Daoy (cell line): Measurements from ENCODE around the gene CIZ1. TPM values are rescaled to one million over a fixed set of nuclear protein-coding genes. Genes with fewer than 3 reads are reported as not detected.

ENCODE experiments used
- DNase-seq: peaks from one replicate; pipeline ENCODE4 v3.0.0-alpha.2; 2015; ENCODE audit warnings: low read depth
- total RNA-seq: library from RNA; depleted of rRNA; stranded (reverse); fragments of >200 nt; shearing (Covaris generic); gene quantifications from 2 replicates; pipeline ENCODE4 v1.2.3, GENCODE V29; 2014

Gene CIZ1
- total RNA-seq, 1 experiment from 2014 or later, result 35.8 TPM

DNA sequence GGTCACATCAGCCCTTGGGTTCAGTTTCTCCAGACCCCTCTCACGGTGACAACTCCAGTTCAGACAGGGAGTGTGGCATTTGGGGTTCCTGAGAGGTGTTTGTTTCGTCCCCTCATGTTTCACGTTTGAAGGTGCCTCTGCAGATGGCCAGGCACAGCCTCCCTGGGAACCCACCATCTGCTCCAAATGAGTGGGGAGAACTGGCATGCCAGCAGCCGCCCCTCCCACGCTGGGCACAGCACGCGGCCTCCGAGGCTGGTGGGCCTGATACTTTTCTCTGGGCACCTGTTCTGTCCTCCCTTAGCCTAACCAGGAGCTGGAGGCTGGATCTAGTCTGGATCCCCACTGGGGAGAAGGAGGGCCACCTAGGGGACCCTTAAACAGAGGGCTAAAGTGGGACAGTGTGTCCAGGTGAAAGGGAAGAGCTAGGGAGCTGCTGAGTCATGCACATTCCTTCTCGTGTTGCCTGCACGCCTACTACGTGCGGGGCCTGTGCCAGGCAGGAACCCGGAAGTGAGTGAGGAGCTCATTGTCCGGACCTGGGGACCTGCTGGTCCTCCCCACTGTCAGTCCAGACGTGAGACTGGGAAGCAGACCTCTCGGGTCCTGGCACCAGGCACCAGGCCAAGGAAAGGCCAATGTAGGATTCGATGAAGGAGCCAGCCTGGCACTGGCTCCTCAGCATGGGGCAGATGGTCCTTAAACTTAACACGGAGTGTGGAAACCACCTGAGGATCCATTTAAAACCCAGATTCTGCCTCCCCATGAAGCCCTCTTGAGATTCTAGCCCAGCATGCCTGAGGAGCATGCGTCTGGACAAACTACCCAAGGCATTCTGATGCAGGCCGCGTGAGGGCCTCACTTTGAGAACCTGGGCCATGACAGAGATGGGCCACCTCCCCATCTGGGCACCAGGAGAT is 23.5 kb upstream of the CIZ1 start:
- DNase-seq, result peak; percentile 66

DNA sequence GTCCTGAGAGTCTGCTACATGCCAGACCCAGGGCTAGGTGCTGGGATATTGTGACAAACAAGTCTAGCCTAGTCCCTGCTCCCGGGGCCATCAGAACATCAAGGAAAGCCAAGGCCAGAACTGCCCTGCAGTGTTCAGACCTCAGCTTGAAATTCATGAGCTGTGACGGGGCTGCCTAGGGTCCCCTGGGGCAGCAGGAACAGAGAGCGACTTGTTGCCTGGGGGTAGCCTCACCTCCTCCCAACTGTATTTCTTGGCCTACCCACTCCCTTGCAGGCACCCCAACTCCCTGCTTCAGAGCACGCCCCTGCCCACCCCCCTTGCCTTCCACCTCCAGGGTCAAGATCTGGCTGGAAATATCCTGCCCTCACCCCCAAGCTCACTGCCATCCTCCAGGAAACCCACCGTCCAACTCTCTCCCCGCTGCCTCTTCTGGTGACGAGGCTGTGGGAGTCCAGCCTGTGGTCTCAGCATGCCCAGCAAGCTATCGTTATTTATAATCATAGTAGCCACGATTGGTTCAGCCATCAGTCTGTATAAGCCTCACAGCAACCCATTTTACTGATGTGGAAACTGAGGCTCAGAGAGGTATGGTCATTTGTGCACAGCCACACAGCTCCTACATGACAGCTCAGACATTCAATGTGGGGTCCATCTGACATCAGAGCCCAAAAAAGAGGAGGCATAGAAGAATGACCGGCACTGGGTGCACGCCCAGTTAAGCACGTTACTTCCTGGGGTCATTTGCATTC is 22.6 kb upstream of the CIZ1 start:
- DNase-seq, result no peak

DNA sequence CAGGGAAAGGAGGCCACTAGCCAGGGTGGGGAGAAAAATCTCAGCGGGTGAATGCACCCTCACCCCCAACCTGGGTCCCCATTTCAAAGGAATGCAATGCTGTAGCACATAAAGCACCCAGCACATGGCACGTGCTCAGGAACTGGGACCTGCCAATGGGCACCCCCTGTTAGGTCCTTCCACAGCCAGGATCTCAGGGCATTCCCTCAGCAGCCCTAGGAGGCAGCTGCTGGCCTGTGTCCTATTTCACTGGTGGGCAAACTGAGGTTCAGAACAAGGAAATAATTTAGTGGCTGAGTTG is 20.6 kb upstream of the CIZ1 start:
- no peak for DNase-seq

- no peak for DNase-seq
Measured at GRCh38 chr9:128211186-128211980, 20.0 kb upstream of the CIZ1 start.

GRCh38 chr9:128208946-128209669 is 17.7 kb upstream of the CIZ1 start:
- DNase-seq, result no peak

DNA sequence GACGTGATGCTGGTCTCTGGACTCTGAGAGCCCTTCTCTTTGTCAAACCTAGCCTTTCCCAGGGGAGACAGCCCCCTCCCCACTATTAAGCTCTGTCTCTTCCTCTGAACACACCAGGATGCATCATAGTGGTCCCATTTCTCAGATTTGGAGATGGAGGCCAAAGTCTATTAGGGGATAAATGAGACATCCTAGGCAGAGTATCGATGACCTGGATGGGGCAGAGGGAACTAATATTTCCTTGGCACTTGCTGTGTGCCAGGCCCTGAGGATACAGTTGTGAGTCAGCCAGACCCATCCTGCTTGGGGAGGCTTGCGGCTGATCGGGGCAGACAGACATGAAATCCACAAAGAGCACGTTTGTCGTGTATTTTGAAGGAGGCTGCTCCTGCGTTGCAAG is 17.0 kb upstream of the CIZ1 start:
- no peak for DNase-seq

DNA sequence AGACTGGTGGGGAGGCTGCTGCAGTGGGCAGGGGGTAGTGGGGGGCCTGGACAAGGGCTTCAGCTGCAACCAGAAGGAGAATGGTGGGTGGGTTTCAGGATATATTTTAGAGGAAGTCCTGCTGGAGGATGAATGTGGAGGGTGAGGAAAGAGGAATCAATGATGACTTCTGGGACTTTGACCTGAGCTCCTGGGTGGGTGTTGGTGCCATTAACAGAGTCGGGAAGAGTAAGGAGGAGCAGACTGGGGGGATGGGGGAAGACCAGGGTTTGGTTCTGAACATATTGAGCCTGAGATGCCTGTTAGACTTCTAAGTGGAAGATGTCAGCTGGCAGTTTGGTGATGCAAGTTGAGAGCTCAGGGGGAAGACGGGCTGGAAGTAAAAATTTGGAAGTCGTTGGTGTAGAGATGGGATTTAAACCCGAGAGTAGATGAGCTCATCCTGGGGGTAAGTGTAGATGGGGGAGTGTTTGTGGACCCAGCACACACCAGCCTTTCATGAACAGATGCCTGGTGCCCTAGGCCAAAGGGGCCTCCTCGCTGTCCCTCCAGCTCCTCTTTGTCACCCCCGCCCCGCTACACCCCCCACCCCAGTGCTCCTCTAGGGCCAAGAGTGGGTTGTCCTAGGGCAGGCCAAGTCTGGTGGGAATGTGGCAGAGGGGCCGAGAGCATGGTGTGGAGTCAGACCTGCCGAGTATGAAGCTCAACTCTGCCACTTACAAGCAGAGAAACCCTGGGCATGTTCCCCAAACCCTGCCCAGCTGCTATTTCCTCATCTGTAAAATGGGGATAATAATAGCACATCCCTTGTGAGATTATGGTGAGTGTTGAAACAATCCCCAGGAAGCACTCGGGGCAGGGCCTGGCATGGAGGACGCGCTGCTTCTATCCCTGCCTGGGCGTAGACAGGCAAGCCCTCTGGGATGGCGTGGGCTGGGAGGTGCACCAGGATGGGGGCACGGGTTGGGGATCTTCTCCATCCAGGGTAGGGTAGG is 15.8 kb upstream of the CIZ1 start:
- no peak for DNase-seq

- no peak for DNase-seq
Measured at GRCh38 chr9:128206484-128206883, 15.1 kb upstream of the CIZ1 start.

DNA sequence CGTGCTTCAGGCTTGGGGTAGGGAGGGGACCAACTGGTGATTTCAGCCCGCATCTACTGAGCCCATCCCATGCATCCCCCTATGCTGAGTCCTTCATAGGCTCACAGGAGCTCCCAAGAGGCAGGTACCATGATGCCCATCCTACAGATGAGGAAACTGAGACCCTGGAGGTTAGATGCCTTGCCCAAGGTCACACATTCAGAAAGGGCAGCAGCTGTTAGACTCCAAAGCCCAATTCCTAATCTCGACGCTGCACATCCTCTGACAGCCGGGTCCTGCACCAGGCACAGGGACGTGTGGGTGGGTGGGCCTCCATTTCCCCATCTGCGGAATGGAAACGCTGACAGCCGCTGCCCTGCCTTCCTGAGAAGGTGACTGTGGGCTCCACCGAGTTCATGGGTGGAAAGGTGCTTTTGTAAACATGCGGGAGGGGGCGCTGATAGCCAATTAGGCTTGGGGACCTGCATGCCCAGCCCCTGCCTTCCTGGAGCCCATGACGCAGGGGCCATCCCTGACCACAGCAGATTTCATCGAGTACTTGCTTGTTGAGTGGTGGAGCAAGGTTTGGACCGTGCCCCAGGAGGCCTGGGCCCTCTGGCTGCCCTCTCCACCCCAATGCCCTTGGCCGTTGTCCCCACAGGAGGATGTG is 14.0 kb upstream of the CIZ1 start:
- no peak for DNase-seq

- DNase-seq, result no peak
Measured at GRCh38 chr9:128204858-128205257, 13.5 kb upstream of the CIZ1 start.

GRCh38 chr9:128203707-128204551 is 12.6 kb upstream of the CIZ1 start:
- DNase-seq, result peak; percentile 75

GRCh38 chr9:128203024-128203706 is 11.8 kb upstream of the CIZ1 start, which contains the start of gene DNM1:
DNM1 (plus strand) TSS chr9:128203379; CDS start chr9:128203471, 92 bp downstream.
- DNase-seq, result peak; percentile 88

DNA sequence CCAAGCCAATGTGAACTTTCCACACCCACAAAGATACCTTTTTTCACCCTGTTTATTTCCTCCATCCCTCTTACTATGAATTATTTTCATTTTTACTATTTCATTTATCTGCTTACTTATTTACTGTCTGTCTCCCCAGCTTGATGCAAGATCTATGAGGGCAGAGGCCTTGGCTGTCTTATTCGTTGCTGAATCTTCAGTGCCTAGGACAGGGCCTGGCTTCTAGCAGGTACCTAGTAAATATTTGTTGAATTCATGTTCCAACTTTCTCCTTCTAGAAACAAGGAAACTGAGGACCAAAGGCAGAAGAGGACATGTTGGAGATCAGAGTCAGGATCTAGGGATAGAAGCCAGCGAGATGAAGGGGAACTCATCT is 11.3 kb upstream of the CIZ1 start:
- no peak for DNase-seq

- peak; percentile 81 for DNase-seq
Measured at GRCh38 chr9:128201441-128202369, 10.3 kb upstream of the CIZ1 start.

- no peak for DNase-seq
Measured at GRCh38 chr9:128193469-128194096, 2.2 kb upstream of the CIZ1 start.

GRCh38 chr9:128192601-128193371 is 1.4 kb upstream of the CIZ1 start:
- peak; percentile 89 for DNase-seq
